Esophagus squamous epithelium (tissue), 4 donors: ENCODE data around the gene SSX2IP.

Source experiments
- CTCF ChIP-seq, 6 experiments: fragments of 450-650 bp in 4 of 6; fragments of 200-600 bp in 2 of 6; sonication (generic) in 2 of 6; IDR thresholded peaks; one replicate each; pipeline ENCODE4 v1.5.1; 2016 to 2019; ENCODE audit warnings: antibody characterized with exemption in 6 of 6, mild to moderate bottlenecking in 4 of 6, moderate library complexity in 4 of 6
- POLR2A ChIP-seq, 4 donors: fragments of 450-650 bp; IDR thresholded peaks; one replicate each; pipeline ENCODE4 v1.6.1; 2017; ENCODE audit warnings: antibody characterized with exemption in 4 of 4, mild to moderate bottlenecking in 4 of 4, moderate library complexity in 3 of 4

GRCh38 chr1:84598418-84598817 lies 91.8 kb downstream of the SSX2IP start:
- TF ChIP-seq CTCF (IDR thresholded peaks at IDR 0.05) (no peak), POLR2A (IDR thresholded peaks at IDR 0.05) (no peak)
